ENCODE results near the gene RTN4RL2.

The RTN4RL2 gene

GRCh38 chr11:57463671-57464538 is 3.6 kb downstream of the RTN4RL2 start:
- no peak for DNase-seq

- no peak for DNase-seq
Measured at GRCh38 chr11:57464539-57465181, 4.3 kb downstream of the RTN4RL2 start.

- DNase-seq: no peak
Measured at GRCh38 chr11:57466680-57467079, 6.4 kb downstream of the RTN4RL2 start.

- DNase-seq: no peak
Measured at GRCh38 chr11:57467508-57468157, 7.3 kb downstream of the RTN4RL2 start.

GRCh38 chr11:57468276-57468675 is 7.9 kb downstream of the RTN4RL2 start:
- no peak for DNase-seq

- no peak for DNase-seq
Measured at GRCh38 chr11:57469268-57469667, 8.9 kb downstream of the RTN4RL2 start.

GRCh38 chr11:57471496-57471895 is 11.2 kb downstream of the RTN4RL2 start:
- DNase-seq: peak; percentile 62

- no peak for DNase-seq
Measured at GRCh38 chr11:57473285-57473841, 13.0 kb downstream of the RTN4RL2 start.

- peak; percentile 14 for DNase-seq
Measured at GRCh38 chr11:57474017-57474802, 13.9 kb downstream of the RTN4RL2 start.

- DNase-seq: no peak
Measured at GRCh38 chr11:57474803-57475115, 14.4 kb downstream of the RTN4RL2 start.

- DNase-seq: no peak
Measured at GRCh38 chr11:57475191-57475590, 14.9 kb downstream of the RTN4RL2 start.

GRCh38 chr11:57475671-57476046 is 15.3 kb downstream of the RTN4RL2 start:
- no peak for DNase-seq

- no peak for DNase-seq
Measured at GRCh38 chr11:57476047-57476756, 15.9 kb downstream of the RTN4RL2 start.

- DNase-seq: no peak
Measured at GRCh38 chr11:57476757-57477506, 16.6 kb downstream of the RTN4RL2 start.

- no peak for DNase-seq
Measured at GRCh38 chr11:57477507-57478189, 17.3 kb downstream of the RTN4RL2 start.

- no peak for DNase-seq
Measured at GRCh38 chr11:57479021-57479663, 18.8 kb downstream of the RTN4RL2 start.

GRCh38 chr11:57479911-57480310 is 19.6 kb downstream of the RTN4RL2 start:
- DNase-seq: no peak

- peak; percentile 64 for DNase-seq
Measured at GRCh38 chr11:57480409-57481137, 20.2 kb downstream of the RTN4RL2 start.

- no peak for DNase-seq
Measured at GRCh38 chr11:57481315-57481714, 21.0 kb downstream of the RTN4RL2 start.
